Measurements from ENCODE around the gene USF1. TPM values are rescaled to one million over a fixed set of nuclear protein-coding genes. Genes with fewer than 3 reads are reported as not detected.

USF1 gene
- total and polyA plus RNA-seq, 7 experiments from 2014 or later: 3.9 to 115 (median 76.0) TPM

DNA sequence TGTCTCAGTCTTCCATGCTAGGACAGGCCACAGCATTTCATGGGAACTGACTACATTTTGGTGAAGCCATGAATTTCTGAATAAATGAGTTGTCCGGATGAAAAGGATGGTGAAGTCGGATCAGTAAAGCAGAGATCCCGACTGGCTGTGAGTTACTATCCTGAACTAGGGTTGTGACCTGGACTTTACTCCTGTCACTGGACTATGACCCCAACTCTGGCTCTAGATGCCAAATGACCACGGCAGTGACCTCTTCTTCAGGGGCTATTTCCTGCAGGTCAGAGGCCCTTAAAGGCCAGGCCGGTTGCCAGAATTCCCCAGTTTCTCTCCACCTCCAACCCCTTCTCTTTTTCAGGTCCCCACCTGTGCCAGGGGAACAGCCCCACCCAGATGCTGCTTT lies 45.3 kb upstream of the USF1 start:
- H3K36me3 Mint-ChIP-seq: no peaks in the 10 kb centered on the region
- H3K4me1 Mint-ChIP-seq: peaks cover 6 to 46% (median 13%) of the 10 kb centered on the region in 7 donors
- POLR2A ChIA-PET: no interaction called here
- H3K27ac Mint-ChIP-seq: no peak overlapping the region
- CTCF ChIA-PET: interaction anchor here (0.6 kb wide), 1 partner anchor 67 kb away, joined by 4 read pairs; no protein-coding TSS in a partner anchor
- H3K9me3 Mint-ChIP-seq: peaks cover 0 to 2% (median 0%) of the 10 kb centered on the region in 11 donors
- peaks cover 0 to 7% (median 0%) of the 10 kb centered on the region in 5 donors for H3K27me3 Mint-ChIP-seq
- Histone ChIP-seq H3K27ac (ENCODE audit: low read depth, low read length) (no peak overlapping the region), H3K9me3 (ENCODE audit: control insufficient read depth in 2 of 3, low read length in 3 of 3) (no peaks in the 10 kb centered on the region), H3K36me3 (ENCODE audit: control insufficient read depth in 2 of 3, insufficient read depth in 3 of 3, low read length in 3 of 3) (no peaks in the 10 kb centered on the region), H3K4me1 (ENCODE audit: control insufficient read depth in 2 of 2, insufficient read depth in 2 of 2, low read length in 2 of 2) (no peaks in the 10 kb centered on the region), H3K27me3 (ENCODE audit: control insufficient read depth in 2 of 2, insufficient read depth in 2 of 2, low read length in 2 of 2) (no peaks in the 10 kb centered on the region), H3K4me3 (ENCODE audit: low read length) (no peak overlapping the region)
- intact Hi-C loops (cut with micrococcal nuclease): no loop called here
- no peak overlapping the region for H3K4me3 Mint-ChIP-seq
- no peak for ATAC-seq
- DNase-seq: no peak

DNA sequence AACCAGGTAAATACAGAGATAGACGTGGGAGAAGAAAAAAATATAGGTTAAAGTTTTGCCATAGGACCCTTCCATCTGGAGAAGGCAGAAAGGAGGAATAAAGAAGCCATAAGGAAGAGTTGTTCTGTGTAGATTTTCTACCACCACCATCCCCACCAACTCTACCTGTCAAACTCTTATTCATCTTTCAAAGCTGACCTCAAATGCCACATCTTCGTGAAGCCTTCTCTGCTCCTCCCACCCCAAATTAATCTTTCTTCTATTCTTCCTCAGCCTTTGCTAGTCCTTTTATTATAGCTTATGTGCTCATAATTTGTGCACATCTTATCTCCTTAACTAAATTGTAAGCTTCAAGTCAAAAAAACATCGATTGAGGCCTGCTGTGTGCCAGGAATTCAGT lies 44.8 kb upstream of the USF1 start:
- Histone ChIP-seq H3K4me1 (ENCODE audit: control insufficient read depth in 2 of 2, insufficient read depth in 2 of 2, low read length in 2 of 2) (no peaks in the 10 kb centered on the region), H3K9me3 (ENCODE audit: control insufficient read depth in 2 of 3, low read length in 3 of 3) (no peaks in the 10 kb centered on the region), H3K27me3 (ENCODE audit: control insufficient read depth in 2 of 2, insufficient read depth in 2 of 2, low read length in 2 of 2) (no peaks in the 10 kb centered on the region), H3K4me3 (ENCODE audit: low read length) (no peak overlapping the region), H3K27ac (ENCODE audit: low read depth, low read length) (no peak overlapping the region), H3K36me3 (ENCODE audit: control insufficient read depth in 2 of 3, insufficient read depth in 3 of 3, low read length in 3 of 3) (no peaks in the 10 kb centered on the region)
- intact Hi-C loops (cut with micrococcal nuclease): no loop called here
- ChIA-PET POLR2A (interaction anchor here (1.1 kb wide), 1 partner anchor 10 kb away, joined by 3 read pairs; no protein-coding TSS in a partner anchor), CTCF (interaction anchor here (0.6 kb wide), 1 partner anchor 66 kb away, joined by 4 read pairs; no protein-coding TSS in a partner anchor)
- no peaks in the 10 kb centered on the region for H3K36me3 Mint-ChIP-seq
- peak in 3 of 9 donors; percentile 17 to 30 (median 22) for DNase-seq
- peak; percentile 42 for ATAC-seq
- H3K4me1 Mint-ChIP-seq: peaks cover 6 to 45% (median 17%) of the 10 kb centered on the region in 7 donors
- H3K27ac Mint-ChIP-seq: peak overlapping the region in 1 of 9 donors; percentile 36
- peaks cover 0 to 5% (median 0%) of the 10 kb centered on the region in 11 donors for H3K9me3 Mint-ChIP-seq
- peaks cover 0 to 6% (median 0%) of the 10 kb centered on the region in 5 donors for H3K27me3 Mint-ChIP-seq
- no peak overlapping the region for H3K4me3 Mint-ChIP-seq

DNA sequence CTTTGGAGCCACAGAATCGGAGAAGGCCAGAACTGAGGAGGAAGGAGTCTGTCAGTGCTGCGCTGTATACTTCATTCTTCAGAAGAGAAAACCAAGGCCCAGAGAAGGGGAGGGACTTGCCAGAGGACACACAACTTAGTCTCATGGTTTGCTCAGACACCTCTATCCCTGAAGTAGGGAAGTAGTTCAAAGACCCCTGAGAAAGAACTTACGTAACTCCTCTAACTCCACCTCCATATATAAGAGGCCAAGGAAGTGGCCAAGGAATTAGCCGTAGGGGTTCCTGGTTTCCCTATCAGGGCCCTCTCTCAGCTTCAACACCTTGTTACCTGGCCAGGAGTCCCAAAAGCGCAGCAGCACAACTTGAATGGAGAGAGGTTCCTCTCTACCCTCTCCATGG lies 44.2 kb upstream of the USF1 start:
- H3K36me3 Mint-ChIP-seq: no peaks in the 10 kb centered on the region
- H3K4me3 Mint-ChIP-seq: no peak overlapping the region
- Histone ChIP-seq H3K36me3 (ENCODE audit: control insufficient read depth in 2 of 3, insufficient read depth in 3 of 3, low read length in 3 of 3) (no peaks in the 10 kb centered on the region), H3K4me1 (ENCODE audit: control insufficient read depth in 2 of 2, insufficient read depth in 2 of 2, low read length in 2 of 2) (no peaks in the 10 kb centered on the region), H3K27ac (ENCODE audit: low read depth, low read length) (no peak overlapping the region), H3K4me3 (ENCODE audit: low read length) (no peak overlapping the region), H3K9me3 (ENCODE audit: control insufficient read depth in 2 of 3, low read length in 3 of 3) (no peaks in the 10 kb centered on the region), H3K27me3 (ENCODE audit: control insufficient read depth in 2 of 2, insufficient read depth in 2 of 2, low read length in 2 of 2) (no peaks in the 10 kb centered on the region)
- no peak for DNase-seq
- H3K27ac Mint-ChIP-seq: no peak overlapping the region
- peaks cover 6 to 40% (median 17%) of the 10 kb centered on the region in 7 donors for H3K4me1 Mint-ChIP-seq
- peaks cover 0 to 4% (median 0%) of the 10 kb centered on the region in 5 donors for H3K27me3 Mint-ChIP-seq
- ChIA-PET CTCF (interaction anchor here (0.6 kb wide), 2 partner anchors 17 to 52 kb away, joined by 3 read pairs; no protein-coding TSS in a partner anchor), POLR2A (interaction anchor here (0.6 to 1.1 kb wide), 3 partner anchors 10 to 865 kb away, joined by 3 read pairs; no protein-coding TSS in a partner anchor)
- no peak for ATAC-seq
- intact Hi-C loops (cut with micrococcal nuclease): no loop called here
- peaks cover 0 to 5% (median 0%) of the 10 kb centered on the region in 11 donors for H3K9me3 Mint-ChIP-seq

DNA sequence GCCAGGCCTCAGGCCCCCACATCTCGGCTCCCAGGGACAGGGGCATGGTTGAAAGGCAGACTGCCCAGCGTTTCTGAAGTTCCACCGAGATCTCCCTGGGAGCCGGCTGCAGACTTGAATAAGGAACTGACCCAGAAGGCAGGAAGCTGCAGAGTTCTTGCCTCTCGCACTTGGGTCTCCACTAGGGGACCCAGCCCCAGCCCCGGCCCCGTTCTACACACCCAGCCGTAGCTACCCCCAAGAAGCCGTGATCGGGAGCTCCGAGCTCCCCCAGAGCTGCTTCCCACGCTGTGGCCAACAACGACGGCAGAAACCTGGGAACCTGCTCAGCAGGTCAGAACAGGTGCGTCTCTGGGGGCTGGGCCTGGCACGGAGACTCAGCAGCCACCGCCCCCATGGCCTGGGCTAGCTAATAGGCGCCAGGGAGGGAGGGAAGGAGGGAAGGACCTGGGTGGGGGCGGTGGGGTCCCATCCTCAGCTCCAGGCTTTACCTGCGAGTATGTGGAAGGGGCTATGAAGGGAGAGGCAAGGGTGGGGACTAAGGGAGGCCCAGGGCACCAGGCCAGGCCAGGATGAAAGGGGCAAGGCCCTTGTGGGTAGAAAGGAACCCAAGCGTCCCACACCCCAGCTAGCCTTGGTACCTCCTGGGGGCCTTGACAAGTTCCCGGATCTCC lies 43.6 kb upstream of the USF1 start, which contains the start of gene NECTIN4:
TSS of gene NECTIN4 (minus strand) at position 308 of the 674 bp plus-strand sequence. CDS start at position 46, 262 bp downstream.
- Histone ChIP-seq H3K4me1 (ENCODE audit: control insufficient read depth in 2 of 2, insufficient read depth in 2 of 2, low read length in 2 of 2) (no peaks in the 10 kb centered on the region), H3K27me3 (ENCODE audit: control insufficient read depth in 2 of 2, insufficient read depth in 2 of 2, low read length in 2 of 2) (no peaks in the 10 kb centered on the region), H3K36me3 (ENCODE audit: control insufficient read depth in 2 of 3, insufficient read depth in 3 of 3, low read length in 3 of 3) (no peaks in the 10 kb centered on the region), H3K4me3 (ENCODE audit: low read length) (no peak within 1 kb of the TSS), H3K27ac (ENCODE audit: low read depth, low read length) (no peak within 1 kb of the TSS), H3K9me3 (ENCODE audit: control insufficient read depth in 2 of 3, low read length in 3 of 3) (no peaks in the 10 kb centered on the region)
- Mint-ChIP-seq H3K27ac (peak within 1 kb of the TSS in 1 of 9 donors; percentile 41), H3K27me3 (peaks cover 0 to 4% (median 0%) of the 10 kb centered on the region in 5 donors), H3K9me3 (peaks cover 0 to 5% (median 0%) of the 10 kb centered on the region in 11 donors), H3K36me3 (no peaks in the 10 kb centered on the region), H3K4me3 (no peak within 1 kb of the TSS), H3K4me1 (peaks cover 6 to 37% (median 17%) of the 10 kb centered on the region in 7 donors)
- CTCF ChIA-PET: interaction anchor here (0.6 kb wide), 2 partner anchors 17 to 52 kb away, joined by 3 read pairs; no protein-coding TSS in a partner anchor
- intact Hi-C loops (cut with micrococcal nuclease): no loop called here
- POLR2A ChIA-PET: interaction anchor here (0.6 to 1.1 kb wide), 4 partner anchors 7 to 865 kb away, joined by 3 read pairs; no protein-coding TSS in a partner anchor
- DNase-seq (no peak), ATAC-seq (peak; percentile 43)

DNA sequence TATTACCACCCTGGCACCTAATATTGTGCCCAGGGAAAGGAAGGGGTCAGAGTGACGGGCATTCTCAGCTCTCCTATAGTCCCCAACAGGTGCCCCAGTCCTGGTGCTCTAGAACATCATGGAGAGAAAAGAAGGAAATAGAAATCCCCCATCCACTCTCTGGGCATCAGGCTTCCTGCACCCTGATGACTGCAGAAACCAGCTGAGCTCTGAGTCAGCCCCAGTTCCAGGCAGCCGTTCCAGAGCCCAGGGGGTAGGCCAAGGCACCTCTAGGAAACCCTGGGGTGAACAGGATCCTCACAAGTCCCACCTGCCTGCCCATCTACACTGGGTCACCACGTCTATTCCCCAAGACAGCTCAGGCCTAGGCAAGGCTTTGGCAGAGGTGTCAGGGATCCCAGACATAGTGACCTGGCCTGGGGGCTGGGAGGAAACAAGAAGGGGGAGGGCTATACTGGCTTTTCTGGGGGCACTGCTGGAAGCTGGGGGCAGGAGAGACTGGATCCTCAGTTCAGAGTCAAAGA lies 42.9 kb upstream of the USF1 start:
- no peaks in the 10 kb centered on the region for H3K36me3 Mint-ChIP-seq
- intact Hi-C loops (cut with micrococcal nuclease): no loop called here
- ChIA-PET POLR2A (interaction anchor here (1.0 kb wide), 1 partner anchor 8 kb away, joined by 3 read pairs; no protein-coding TSS in a partner anchor), CTCF (interaction anchor here (1.1 kb wide), 1 partner anchor 10 kb away, joined by 4 read pairs; the partner anchor contains the start of gene KLHDC9)
- no peaks in the 10 kb centered on the region for H3K9me3 ChIP-seq (ENCODE audit: control insufficient read depth in 2 of 3, low read length in 3 of 3)
- peaks cover 0 to 4% (median 0%) of the 10 kb centered on the region in 5 donors for H3K27me3 Mint-ChIP-seq
- H3K9me3 Mint-ChIP-seq: peaks cover 0 to 5% (median 0%) of the 10 kb centered on the region in 11 donors
- no peak overlapping the region for H3K27ac ChIP-seq (ENCODE audit: low read depth, low read length)
- H3K4me1 ChIP-seq (ENCODE audit: control insufficient read depth in 2 of 2, insufficient read depth in 2 of 2, low read length in 2 of 2): no peaks in the 10 kb centered on the region
- peaks cover 6 to 37% (median 17%) of the 10 kb centered on the region in 7 donors for H3K4me1 Mint-ChIP-seq
- H3K4me3 ChIP-seq (ENCODE audit: low read length): no peak overlapping the region
- H3K4me3 Mint-ChIP-seq: no peak overlapping the region
- peak; percentile 50 for ATAC-seq
- DNase-seq: no peak
- H3K36me3 ChIP-seq (ENCODE audit: control insufficient read depth in 2 of 3, insufficient read depth in 3 of 3, low read length in 3 of 3): no peaks in the 10 kb centered on the region
- no peaks in the 10 kb centered on the region for H3K27me3 ChIP-seq (ENCODE audit: control insufficient read depth in 2 of 2, insufficient read depth in 2 of 2, low read length in 2 of 2)
- H3K27ac Mint-ChIP-seq: no peak overlapping the region

DNA sequence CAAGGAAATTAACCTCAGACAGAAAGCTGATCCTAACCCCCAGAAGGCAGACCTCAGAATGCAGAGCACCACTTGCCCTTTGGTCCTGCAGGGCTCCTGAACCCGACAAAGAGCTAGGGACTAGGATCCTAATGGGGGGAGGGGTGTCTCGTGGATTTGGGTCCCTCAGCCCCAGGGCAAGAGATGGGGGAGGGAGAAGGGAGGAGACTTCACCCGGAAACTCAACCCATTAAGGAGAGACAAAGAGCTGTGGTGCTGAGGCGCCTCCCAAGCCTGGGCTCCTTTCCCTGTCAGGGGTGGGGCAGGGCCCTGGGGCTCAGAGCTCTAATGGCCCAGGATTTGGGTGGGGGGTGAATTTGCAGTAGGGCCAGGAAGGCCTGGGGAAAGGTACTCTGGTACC lies 40.7 kb upstream of the USF1 start:
- no peaks in the 10 kb centered on the region for H3K36me3 ChIP-seq (ENCODE audit: control insufficient read depth in 2 of 3, insufficient read depth in 3 of 3, low read length in 3 of 3)
- no peaks in the 10 kb centered on the region for H3K4me1 ChIP-seq (ENCODE audit: control insufficient read depth in 2 of 2, insufficient read depth in 2 of 2, low read length in 2 of 2)
- POLR2A ChIA-PET: interaction anchor here (1.2 to 2.7 kb wide), 2 partner anchors 13 to 40 kb away, joined by 3 to 8 read pairs; partner anchors contain the start of gene USF1
- Mint-ChIP-seq H3K4me3 (no peak overlapping the region), H3K27ac (no peak overlapping the region), H3K27me3 (peaks cover 0 to 4% (median 0%) of the 10 kb centered on the region in 5 donors), H3K36me3 (no peaks in the 10 kb centered on the region), H3K4me1 (peaks cover 8 to 19% (median 10%) of the 10 kb centered on the region in 7 donors), H3K9me3 (peaks cover 0 to 5% (median 0%) of the 10 kb centered on the region in 11 donors)
- DNase-seq: no peak
- H3K27me3 ChIP-seq (ENCODE audit: control insufficient read depth in 2 of 2, insufficient read depth in 2 of 2, low read length in 2 of 2): no peaks in the 10 kb centered on the region
- no peak overlapping the region for H3K4me3 ChIP-seq (ENCODE audit: low read length)
- no peak for ATAC-seq
- no peaks in the 10 kb centered on the region for H3K9me3 ChIP-seq (ENCODE audit: control insufficient read depth in 2 of 3, low read length in 3 of 3)
- no peak overlapping the region for H3K27ac ChIP-seq (ENCODE audit: low read depth, low read length)
- intact Hi-C loops (cut with micrococcal nuclease): no loop called here
- CTCF ChIA-PET: interaction anchor here (0.6 to 1.2 kb wide), 3 partner anchors 10 to 154 kb away, joined by 5 to 9 read pairs (median 7); no protein-coding TSS in a partner anchor
